ENCODE data around the gene FRMPD4.

FRMPD4 gene

GRCh38 chrX:12315526-12315925 is 177.3 kb downstream of the FRMPD4 start:
- Histone ChIP-seq H3K36me3 (ENCODE audit: control insufficient read depth in 2 of 2, insufficient read depth in 2 of 2, low read length in 2 of 2) (no peaks in the 10 kb centered on the region), H3K4me1 (ENCODE audit: control insufficient read depth in 2 of 2, insufficient read depth in 2 of 2, low read length in 2 of 2) (no peaks in the 10 kb centered on the region), H3K27ac (ENCODE audit: low read depth in 2 of 2, low read length in 2 of 2) (no peak overlapping the region), H3K9ac (ENCODE audit: low read depth in 1 of 2, low read length in 2 of 2) (no peak overlapping the region), H3K27me3 (ENCODE audit: control insufficient read depth in 2 of 2, insufficient read depth in 2 of 2, low read length in 2 of 2) (no peaks in the 10 kb centered on the region), H3K9me3 (ENCODE audit: control insufficient read depth in 2 of 2, low read length in 2 of 2) (no peaks in the 10 kb centered on the region), H3K4me3 (ENCODE audit: low read length in 2 of 2) (no peak overlapping the region)

- Histone ChIP-seq H3K27me3 (ENCODE audit: control insufficient read depth in 2 of 2, insufficient read depth in 2 of 2, low read length in 2 of 2) (no peaks in the 10 kb centered on the region), H3K9ac (ENCODE audit: low read depth in 1 of 2, low read length in 2 of 2) (no peak overlapping the region), H3K9me3 (ENCODE audit: control insufficient read depth in 2 of 2, low read length in 2 of 2) (no peaks in the 10 kb centered on the region)
These were observed 180.8 kb downstream of the FRMPD4 start for GRCh38 chrX:12319003-12319519.

GRCh38 chrX:12319992-12320391 is 181.7 kb downstream of the FRMPD4 start:
- H3K4me1 ChIP-seq (ENCODE audit: control insufficient read depth in 2 of 2, insufficient read depth in 2 of 2, low read length in 2 of 2), result no peaks in the 10 kb centered on the region
- H3K27ac ChIP-seq (ENCODE audit: low read depth in 2 of 2, low read length in 2 of 2), result no peak overlapping the region
- no peaks in the 10 kb centered on the region for H3K27me3 ChIP-seq (ENCODE audit: control insufficient read depth in 2 of 2, insufficient read depth in 2 of 2, low read length in 2 of 2)

More at GRCh38 chrX:12319003-12319519, 180.8 kb downstream of the FRMPD4 start:
- Histone ChIP-seq H3K27ac (ENCODE audit: low read depth in 2 of 2, low read length in 2 of 2) (no peak overlapping the region), H3K4me3 (ENCODE audit: low read length in 2 of 2) (no peak overlapping the region), H3K4me1 (ENCODE audit: control insufficient read depth in 2 of 2, insufficient read depth in 2 of 2, low read length in 2 of 2) (no peaks in the 10 kb centered on the region), H3K36me3 (ENCODE audit: control insufficient read depth in 2 of 2, insufficient read depth in 2 of 2, low read length in 2 of 2) (no peaks in the 10 kb centered on the region)

GRCh38 chrX:12322031-12322430 is 183.8 kb downstream of the FRMPD4 start:
- H3K36me3 ChIP-seq (ENCODE audit: control insufficient read depth in 2 of 2, insufficient read depth in 2 of 2, low read length in 2 of 2), result no peaks in the 10 kb centered on the region
- H3K4me3 ChIP-seq (ENCODE audit: low read length in 2 of 2), result no peak overlapping the region
- H3K27ac ChIP-seq (ENCODE audit: low read depth in 2 of 2, low read length in 2 of 2), result no peak overlapping the region
- no peaks in the 10 kb centered on the region for H3K4me1 ChIP-seq (ENCODE audit: control insufficient read depth in 2 of 2, insufficient read depth in 2 of 2, low read length in 2 of 2)
- no peaks in the 10 kb centered on the region for H3K27me3 ChIP-seq (ENCODE audit: control insufficient read depth in 2 of 2, insufficient read depth in 2 of 2, low read length in 2 of 2)
- no peaks in the 10 kb centered on the region for H3K9me3 ChIP-seq (ENCODE audit: control insufficient read depth in 2 of 2, low read length in 2 of 2)
- no peak overlapping the region for H3K9ac ChIP-seq (ENCODE audit: low read depth in 1 of 2, low read length in 2 of 2)

More at GRCh38 chrX:12319992-12320391, 181.7 kb downstream of the FRMPD4 start:
- no peaks in the 10 kb centered on the region for H3K36me3 ChIP-seq (ENCODE audit: control insufficient read depth in 2 of 2, insufficient read depth in 2 of 2, low read length in 2 of 2)
- no peak overlapping the region for H3K9ac ChIP-seq (ENCODE audit: low read depth in 1 of 2, low read length in 2 of 2)
- no peak overlapping the region for H3K4me3 ChIP-seq (ENCODE audit: low read length in 2 of 2)
- no peaks in the 10 kb centered on the region for H3K9me3 ChIP-seq (ENCODE audit: control insufficient read depth in 2 of 2, low read length in 2 of 2)

GRCh38 chrX:12325171-12325570 is 186.9 kb downstream of the FRMPD4 start:
- H3K27me3 ChIP-seq (ENCODE audit: control insufficient read depth in 2 of 2, insufficient read depth in 2 of 2, low read length in 2 of 2), result no peaks in the 10 kb centered on the region
- H3K27ac ChIP-seq (ENCODE audit: low read depth in 2 of 2, low read length in 2 of 2), result no peak overlapping the region
- no peaks in the 10 kb centered on the region for H3K9me3 ChIP-seq (ENCODE audit: control insufficient read depth in 2 of 2, low read length in 2 of 2)
- no peaks in the 10 kb centered on the region for H3K4me1 ChIP-seq (ENCODE audit: control insufficient read depth in 2 of 2, insufficient read depth in 2 of 2, low read length in 2 of 2)
- no peak overlapping the region for H3K9ac ChIP-seq (ENCODE audit: low read depth in 1 of 2, low read length in 2 of 2)
- H3K36me3 ChIP-seq (ENCODE audit: control insufficient read depth in 2 of 2, insufficient read depth in 2 of 2, low read length in 2 of 2), result no peaks in the 10 kb centered on the region
- no peak overlapping the region for H3K4me3 ChIP-seq (ENCODE audit: low read length in 2 of 2)

GRCh38 chrX:12327836-12328235 is 189.6 kb downstream of the FRMPD4 start:
- no peaks in the 10 kb centered on the region for H3K4me1 ChIP-seq (ENCODE audit: control insufficient read depth in 2 of 2, insufficient read depth in 2 of 2, low read length in 2 of 2)
- no peaks in the 10 kb centered on the region for H3K36me3 ChIP-seq (ENCODE audit: control insufficient read depth in 2 of 2, insufficient read depth in 2 of 2, low read length in 2 of 2)
- H3K9me3 ChIP-seq (ENCODE audit: control insufficient read depth in 2 of 2, low read length in 2 of 2), result no peaks in the 10 kb centered on the region
- no peaks in the 10 kb centered on the region for H3K27me3 ChIP-seq (ENCODE audit: control insufficient read depth in 2 of 2, insufficient read depth in 2 of 2, low read length in 2 of 2)
- no peak overlapping the region for H3K4me3 ChIP-seq (ENCODE audit: low read length in 2 of 2)
- no peak overlapping the region for H3K27ac ChIP-seq (ENCODE audit: low read depth in 2 of 2, low read length in 2 of 2)
- no peak overlapping the region for H3K9ac ChIP-seq (ENCODE audit: low read depth in 1 of 2, low read length in 2 of 2)

- Histone ChIP-seq H3K4me3 (ENCODE audit: low read length in 2 of 2) (no peak overlapping the region), H3K9me3 (ENCODE audit: control insufficient read depth in 2 of 2, low read length in 2 of 2) (no peaks in the 10 kb centered on the region), H3K27ac (ENCODE audit: low read depth in 2 of 2, low read length in 2 of 2) (no peak overlapping the region), H3K9ac (ENCODE audit: low read depth in 1 of 2, low read length in 2 of 2) (no peak overlapping the region), H3K36me3 (ENCODE audit: control insufficient read depth in 2 of 2, insufficient read depth in 2 of 2, low read length in 2 of 2) (no peaks in the 10 kb centered on the region), H3K4me1 (ENCODE audit: control insufficient read depth in 2 of 2, insufficient read depth in 2 of 2, low read length in 2 of 2) (no peaks in the 10 kb centered on the region), H3K27me3 (ENCODE audit: control insufficient read depth in 2 of 2, insufficient read depth in 2 of 2, low read length in 2 of 2) (no peaks in the 10 kb centered on the region)
These were observed 191.2 kb downstream of the FRMPD4 start for GRCh38 chrX:12329476-12329875.

- Histone ChIP-seq H3K9ac (ENCODE audit: low read depth in 1 of 2, low read length in 2 of 2) (no peak overlapping the region), H3K27ac (ENCODE audit: low read depth in 2 of 2, low read length in 2 of 2) (no peak overlapping the region), H3K4me1 (ENCODE audit: control insufficient read depth in 2 of 2, insufficient read depth in 2 of 2, low read length in 2 of 2) (no peaks in the 10 kb centered on the region), H3K27me3 (ENCODE audit: control insufficient read depth in 2 of 2, insufficient read depth in 2 of 2, low read length in 2 of 2) (no peaks in the 10 kb centered on the region), H3K4me3 (ENCODE audit: low read length in 2 of 2) (no peak overlapping the region), H3K36me3 (ENCODE audit: control insufficient read depth in 2 of 2, insufficient read depth in 2 of 2, low read length in 2 of 2) (no peaks in the 10 kb centered on the region), H3K9me3 (ENCODE audit: control insufficient read depth in 2 of 2, low read length in 2 of 2) (no peaks in the 10 kb centered on the region)
These were observed 192.6 kb downstream of the FRMPD4 start for GRCh38 chrX:12330841-12331240.

- Histone ChIP-seq H3K9ac (ENCODE audit: low read depth in 1 of 2, low read length in 2 of 2) (no peak overlapping the region), H3K27me3 (ENCODE audit: control insufficient read depth in 2 of 2, insufficient read depth in 2 of 2, low read length in 2 of 2) (no peaks in the 10 kb centered on the region), H3K27ac (ENCODE audit: low read depth in 2 of 2, low read length in 2 of 2) (no peak overlapping the region), H3K9me3 (ENCODE audit: control insufficient read depth in 2 of 2, low read length in 2 of 2) (no peaks in the 10 kb centered on the region), H3K4me1 (ENCODE audit: control insufficient read depth in 2 of 2, insufficient read depth in 2 of 2, low read length in 2 of 2) (no peaks in the 10 kb centered on the region), H3K4me3 (ENCODE audit: low read length in 2 of 2) (no peak overlapping the region), H3K36me3 (ENCODE audit: control insufficient read depth in 2 of 2, insufficient read depth in 2 of 2, low read length in 2 of 2) (no peaks in the 10 kb centered on the region)
These were observed 194.6 kb downstream of the FRMPD4 start for GRCh38 chrX:12332786-12333347.

GRCh38 chrX:12339921-12340320 is 201.6 kb downstream of the FRMPD4 start:
- Histone ChIP-seq H3K9ac (ENCODE audit: low read depth in 1 of 2, low read length in 2 of 2) (no peak overlapping the region), H3K4me1 (ENCODE audit: control insufficient read depth in 2 of 2, insufficient read depth in 2 of 2, low read length in 2 of 2) (no peaks in the 10 kb centered on the region), H3K9me3 (ENCODE audit: control insufficient read depth in 2 of 2, low read length in 2 of 2) (no peaks in the 10 kb centered on the region), H3K27ac (ENCODE audit: low read depth in 2 of 2, low read length in 2 of 2) (no peak overlapping the region), H3K27me3 (ENCODE audit: control insufficient read depth in 2 of 2, insufficient read depth in 2 of 2, low read length in 2 of 2) (no peaks in the 10 kb centered on the region), H3K36me3 (ENCODE audit: control insufficient read depth in 2 of 2, insufficient read depth in 2 of 2, low read length in 2 of 2) (no peaks in the 10 kb centered on the region), H3K4me3 (ENCODE audit: low read length in 2 of 2) (no peak overlapping the region)

All from mucosa of rectum (tissue), 2 donors.